Neural cell (in vitro differentiated cells): Measurements from ENCODE around the gene HLA-E.

Source experiments
- MXI1 ChIP-seq: fragments of 450-650 bp; conservative IDR thresholded peaks from 2 replicates; pipeline ENCODE4 v1.6.1; 2014; ENCODE audit warnings: antibody characterized with exemption, mild to moderate bottlenecking; ENCODE audit not compliant: poor library complexity, severe bottlenecking
- POLR2AphosphoS5 ChIP-seq: IDR thresholded peaks from 2 replicates; pipeline ENCODE4 v1.6.1; 2012
- SMC3 ChIP-seq: fragments of 450-650 bp; conservative IDR thresholded peaks from 2 replicates; pipeline ENCODE4 v1.6.1; 2014; ENCODE audit warnings: antibody characterized with exemption, mild to moderate bottlenecking, moderate library complexity; ENCODE audit not compliant: poor library complexity
- TAF1 ChIP-seq: IDR thresholded peaks from 2 replicates; pipeline ENCODE4 v1.6.1; 2012; ENCODE audit warnings: low read depth
- TF ChIP-seq, protein P1 (sequence below): fragments of 450-650 bp; IDR thresholded peaks from 2 replicates; pipeline ENCODE4 v1.5.1; 2014; ENCODE audit warnings: antibody characterized with exemption, mild to moderate bottlenecking, moderate library complexity; ENCODE audit not compliant: poor library complexity, severe bottlenecking

- TF ChIP-seq TAF1 (no peak), SMC3 (no peak), MXI1 (no peak), POLR2AphosphoS5 (no peak)
- TF ChIP-seq, protein P1, sequence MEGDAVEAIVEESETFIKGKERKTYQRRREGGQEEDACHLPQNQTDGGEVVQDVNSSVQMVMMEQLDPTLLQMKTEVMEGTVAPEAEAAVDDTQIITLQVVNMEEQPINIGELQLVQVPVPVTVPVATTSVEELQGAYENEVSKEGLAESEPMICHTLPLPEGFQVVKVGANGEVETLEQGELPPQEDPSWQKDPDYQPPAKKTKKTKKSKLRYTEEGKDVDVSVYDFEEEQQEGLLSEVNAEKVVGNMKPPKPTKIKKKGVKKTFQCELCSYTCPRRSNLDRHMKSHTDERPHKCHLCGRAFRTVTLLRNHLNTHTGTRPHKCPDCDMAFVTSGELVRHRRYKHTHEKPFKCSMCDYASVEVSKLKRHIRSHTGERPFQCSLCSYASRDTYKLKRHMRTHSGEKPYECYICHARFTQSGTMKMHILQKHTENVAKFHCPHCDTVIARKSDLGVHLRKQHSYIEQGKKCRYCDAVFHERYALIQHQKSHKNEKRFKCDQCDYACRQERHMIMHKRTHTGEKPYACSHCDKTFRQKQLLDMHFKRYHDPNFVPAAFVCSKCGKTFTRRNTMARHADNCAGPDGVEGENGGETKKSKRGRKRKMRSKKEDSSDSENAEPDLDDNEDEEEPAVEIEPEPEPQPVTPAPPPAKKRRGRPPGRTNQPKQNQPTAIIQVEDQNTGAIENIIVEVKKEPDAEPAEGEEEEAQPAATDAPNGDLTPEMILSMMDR, result no peak
These were observed 18.3 kb upstream of the HLA-E start for GRCh38 chr6:30470968-30471367.
